Chondrocyte (in vitro differentiated cells): ENCODE results near the gene PLA1A. TPM values are rescaled to one million over a fixed set of nuclear protein-coding genes. Genes with fewer than 3 reads are reported as not detected.

Source experiments
- DNase-seq: peaks from one replicate; pipeline ENCODE4 v3.0.0; 2021; ENCODE audit warnings: mixed read lengths, low spot score
- H3K27ac Mint-ChIP-seq: one replicate; pipeline ENCODE4 v1.8.0; 2021; ENCODE audit warnings: mild to moderate bottlenecking, moderate library complexity, mixed read lengths; ENCODE audit not compliant: unreplicated experiment
- H3K27me3 Mint-ChIP-seq: 2 replicates; pipeline ENCODE4 v1.8.0; 2021; ENCODE audit warnings: low read depth, mixed read lengths
- H3K36me3 Mint-ChIP-seq: 2 replicates; pipeline ENCODE4 v1.8.0; 2021; ENCODE audit warnings: low read depth, mixed read lengths
- H3K4me1 Mint-ChIP-seq: 2 replicates; pipeline ENCODE4 v1.8.0; 2021; ENCODE audit warnings: low read depth, mild to moderate bottlenecking, mixed read lengths
- H3K4me3 Mint-ChIP-seq: one replicate; pipeline ENCODE4 v1.8.0; 2021; ENCODE audit warnings: mild to moderate bottlenecking, moderate library complexity, mixed read lengths; ENCODE audit not compliant: unreplicated experiment
- H3K9me3 Mint-ChIP-seq: 2 replicates; pipeline ENCODE4 v1.8.0; 2021; ENCODE audit warnings: low read depth, mixed read lengths
- total RNA-seq: library from RNA; stranded (reverse); gene quantifications from 3 replicates; pipeline ENCODE4 v1.2.1, GENCODE V29; 2021
- TF ChIP-seq, protein P1 (sequence below): fragments of 200-600 bp; sonication (generic); IDR thresholded peaks from 2 replicates; pipeline ENCODE4 v1.5.0; 2021; ENCODE audit warnings: antibody characterized with exemption, mild to moderate bottlenecking, moderate library complexity

The PLA1A gene
- total RNA-seq, 1 donor from 2014 or later, result 0.55 TPM

DNA sequence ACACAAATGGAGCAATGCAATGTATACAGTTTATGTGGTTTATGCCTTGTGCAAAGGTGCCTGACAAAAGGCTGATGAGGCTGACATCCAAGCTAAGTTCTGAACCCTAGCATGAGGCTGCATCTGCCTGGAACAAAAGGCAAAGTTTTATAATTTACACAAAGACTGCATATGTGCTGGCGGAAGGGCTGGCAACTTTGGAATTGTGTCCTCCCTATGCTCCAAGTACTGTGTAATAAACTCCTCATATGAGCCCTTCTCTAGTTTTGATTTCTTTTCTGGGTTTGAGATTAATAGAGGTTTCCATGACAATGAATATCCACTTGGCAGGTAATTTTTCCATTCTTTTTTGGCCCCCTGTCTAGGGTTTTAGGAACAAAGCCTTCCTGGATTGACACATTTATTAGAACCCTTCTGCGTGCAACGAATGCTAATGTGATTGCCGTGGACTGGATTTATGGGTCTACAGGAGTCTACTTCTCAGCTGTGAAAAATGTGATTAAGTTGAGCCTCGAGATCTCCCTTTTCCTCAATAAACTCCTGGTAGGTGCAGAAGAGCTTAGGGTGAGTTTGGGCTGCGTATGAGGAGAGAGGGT is 10.8 kb downstream of the PLA1A start:
- DNase-seq, result no peak
- Mint-ChIP-seq H3K36me3 (peaks cover 6% of the 10 kb centered on the region), H3K4me3 (no peak overlapping the region), H3K27ac (no peak overlapping the region), H3K4me1 (no peaks in the 10 kb centered on the region), H3K27me3 (peaks cover 8% of the 10 kb centered on the region), H3K9me3 (peaks cover 9% of the 10 kb centered on the region)
- TF ChIP-seq, protein P1, sequence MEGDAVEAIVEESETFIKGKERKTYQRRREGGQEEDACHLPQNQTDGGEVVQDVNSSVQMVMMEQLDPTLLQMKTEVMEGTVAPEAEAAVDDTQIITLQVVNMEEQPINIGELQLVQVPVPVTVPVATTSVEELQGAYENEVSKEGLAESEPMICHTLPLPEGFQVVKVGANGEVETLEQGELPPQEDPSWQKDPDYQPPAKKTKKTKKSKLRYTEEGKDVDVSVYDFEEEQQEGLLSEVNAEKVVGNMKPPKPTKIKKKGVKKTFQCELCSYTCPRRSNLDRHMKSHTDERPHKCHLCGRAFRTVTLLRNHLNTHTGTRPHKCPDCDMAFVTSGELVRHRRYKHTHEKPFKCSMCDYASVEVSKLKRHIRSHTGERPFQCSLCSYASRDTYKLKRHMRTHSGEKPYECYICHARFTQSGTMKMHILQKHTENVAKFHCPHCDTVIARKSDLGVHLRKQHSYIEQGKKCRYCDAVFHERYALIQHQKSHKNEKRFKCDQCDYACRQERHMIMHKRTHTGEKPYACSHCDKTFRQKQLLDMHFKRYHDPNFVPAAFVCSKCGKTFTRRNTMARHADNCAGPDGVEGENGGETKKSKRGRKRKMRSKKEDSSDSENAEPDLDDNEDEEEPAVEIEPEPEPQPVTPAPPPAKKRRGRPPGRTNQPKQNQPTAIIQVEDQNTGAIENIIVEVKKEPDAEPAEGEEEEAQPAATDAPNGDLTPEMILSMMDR, result no peak

DNA sequence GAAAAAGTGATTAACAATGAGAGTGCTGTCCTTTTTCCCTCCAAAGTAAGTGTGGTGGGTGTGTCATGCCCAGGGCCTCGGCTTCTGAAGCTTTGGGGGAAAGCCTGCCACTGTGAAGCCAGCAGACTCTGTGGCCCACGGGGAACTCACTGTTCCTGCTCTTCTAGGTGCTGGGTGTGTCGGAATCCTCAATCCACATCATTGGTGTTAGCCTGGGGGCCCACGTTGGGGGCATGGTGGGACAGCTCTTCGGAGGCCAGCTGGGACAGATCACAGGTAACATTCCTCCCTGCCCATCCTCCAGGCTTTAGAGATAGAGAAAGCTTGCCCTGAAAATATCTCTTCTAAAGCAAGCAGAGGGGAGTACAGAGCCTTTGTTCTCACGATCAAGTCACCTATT is 11.6 kb downstream of the PLA1A start:
- Mint-ChIP-seq H3K36me3 (peaks cover 6% of the 10 kb centered on the region), H3K27ac (no peak overlapping the region), H3K27me3 (peaks cover 8% of the 10 kb centered on the region), H3K4me1 (no peaks in the 10 kb centered on the region), H3K9me3 (peaks cover 9% of the 10 kb centered on the region), H3K4me3 (no peak overlapping the region)
- DNase-seq, result no peak
- TF ChIP-seq, protein P1, result no peak

DNA sequence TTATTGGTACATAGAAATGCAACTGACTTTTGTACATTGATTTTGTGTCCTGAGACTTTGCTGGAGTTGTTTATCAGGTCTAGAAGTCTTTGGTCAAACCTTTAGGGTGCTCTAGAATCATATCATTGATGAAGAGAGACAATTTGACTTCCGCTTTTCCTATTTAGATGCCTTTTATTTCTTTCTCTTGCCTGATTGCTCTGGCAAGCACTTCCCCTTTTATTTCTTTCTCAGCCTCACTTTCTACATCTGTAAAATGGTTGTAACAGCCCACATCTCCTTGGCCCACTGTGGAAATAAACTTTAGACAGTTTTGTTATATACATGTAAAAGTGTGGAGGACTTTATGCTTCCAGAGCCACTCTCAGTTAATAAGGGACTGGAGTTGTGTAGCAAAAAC is 14.0 kb downstream of the PLA1A start:
- TF ChIP-seq, protein P1, result no peak
- peaks cover 6% of the 10 kb centered on the region for H3K36me3 Mint-ChIP-seq
- no peaks in the 10 kb centered on the region for H3K4me1 Mint-ChIP-seq
- DNase-seq, result no peak
- no peak overlapping the region for H3K4me3 Mint-ChIP-seq
- H3K9me3 Mint-ChIP-seq, result peaks cover 9% of the 10 kb centered on the region
- no peak overlapping the region for H3K27ac Mint-ChIP-seq
- H3K27me3 Mint-ChIP-seq, result peaks cover 8% of the 10 kb centered on the region

DNA sequence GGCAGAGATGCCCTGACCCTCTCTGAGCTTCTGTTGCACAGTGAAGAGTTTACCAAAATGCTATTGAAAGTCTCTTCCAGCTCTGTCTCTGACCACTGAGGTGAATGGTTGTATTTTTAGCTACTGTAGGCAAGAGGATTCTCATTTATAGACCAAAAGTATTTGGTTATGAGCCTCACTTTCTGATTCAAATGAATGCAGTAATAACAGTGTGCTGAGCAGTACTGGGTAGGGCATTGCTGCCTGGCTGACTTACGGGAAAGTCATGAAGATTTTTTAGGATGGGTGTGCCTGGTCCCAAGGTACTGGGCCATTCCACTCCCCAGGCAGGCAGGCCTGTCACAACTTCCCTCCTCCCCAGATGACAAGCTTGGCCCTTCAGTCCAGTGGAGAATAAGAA is 15.5 kb downstream of the PLA1A start:
- Mint-ChIP-seq H3K36me3 (peaks cover 6% of the 10 kb centered on the region), H3K27ac (no peak overlapping the region), H3K4me1 (no peaks in the 10 kb centered on the region), H3K27me3 (peaks cover 7% of the 10 kb centered on the region), H3K9me3 (peaks cover 9% of the 10 kb centered on the region), H3K4me3 (no peak overlapping the region)
- no peak for DNase-seq
- TF ChIP-seq, protein P1, result no peak

DNA sequence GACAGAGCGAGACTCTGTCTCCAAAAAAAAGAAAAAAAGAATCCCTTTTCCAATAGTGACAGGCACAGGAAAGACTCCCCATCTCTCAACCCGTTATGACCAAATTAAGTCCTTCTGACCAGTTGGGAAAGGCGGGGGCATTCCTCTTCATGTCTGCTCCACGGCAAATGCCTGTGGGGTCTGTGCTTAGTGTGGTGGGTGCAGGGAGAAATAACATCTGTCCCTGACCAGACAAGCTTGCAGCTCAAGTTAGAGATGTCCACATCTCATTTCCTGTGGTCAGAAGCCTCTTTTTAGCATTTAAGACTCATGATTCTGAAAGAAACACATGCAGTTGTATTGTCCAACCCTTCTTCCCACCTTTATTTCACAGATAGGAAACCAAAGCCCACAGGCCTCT is 16.2 kb downstream of the PLA1A start:
- no peak for DNase-seq
- Mint-ChIP-seq H3K4me3 (no peak overlapping the region), H3K9me3 (peaks cover 9% of the 10 kb centered on the region), H3K36me3 (peaks cover 6% of the 10 kb centered on the region), H3K27me3 (peaks cover 9% of the 10 kb centered on the region), H3K27ac (no peak overlapping the region), H3K4me1 (no peaks in the 10 kb centered on the region)
- TF ChIP-seq, protein P1, result no peak
